Measurements from ENCODE around the gene ANKRD2.
"Not testable (repeated sequence)": the region's sequence is repeated elsewhere in the genome, so short reads cannot be mapped to it uniquely, and the experiment has no call there.

The ANKRD2 gene, protein sequence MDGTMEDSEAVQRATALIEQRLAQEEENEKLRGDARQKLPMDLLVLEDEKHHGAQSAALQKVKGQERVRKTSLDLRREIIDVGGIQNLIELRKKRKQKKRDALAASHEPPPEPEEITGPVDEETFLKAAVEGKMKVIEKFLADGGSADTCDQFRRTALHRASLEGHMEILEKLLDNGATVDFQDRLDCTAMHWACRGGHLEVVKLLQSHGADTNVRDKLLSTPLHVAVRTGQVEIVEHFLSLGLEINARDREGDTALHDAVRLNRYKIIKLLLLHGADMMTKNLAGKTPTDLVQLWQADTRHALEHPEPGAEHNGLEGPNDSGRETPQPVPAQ

GRCh38 chr10:97572214-97572989 is at the start of gene ANKRD2:
ANKRD2 (plus strand) TSS chr10:97572779; CDS start chr10:97572789, 10 bp downstream.
- peak; percentile 70 for DNase-seq

GRCh38 chr10:97522937-97523336 is 49.6 kb upstream of the ANKRD2 start:
- no peak for DNase-seq

GRCh38 chr10:97525086-97525485 is 47.5 kb upstream of the ANKRD2 start:
- DNase-seq, result no peak

DNA sequence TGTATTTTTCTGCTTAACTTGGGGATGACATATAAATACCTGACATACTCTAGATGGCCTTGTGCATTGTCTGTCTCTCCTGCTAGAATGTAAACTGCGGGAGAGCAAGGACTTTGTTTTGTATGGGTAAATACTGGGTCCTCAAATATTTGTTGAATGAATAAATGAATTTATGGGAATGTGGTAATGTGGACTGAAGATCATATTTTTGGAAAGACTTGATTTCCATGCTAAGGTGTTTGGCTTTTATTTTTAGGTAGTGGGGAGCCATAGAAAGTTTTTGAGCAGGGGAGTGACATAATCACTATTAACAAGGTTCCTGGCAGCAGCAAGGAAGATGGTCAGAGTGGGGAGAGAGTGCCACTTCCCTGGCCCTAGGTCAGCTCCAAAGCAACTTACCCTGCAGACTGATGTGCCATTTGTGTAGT is 46.9 kb upstream of the ANKRD2 start:
- no peak for DNase-seq

- DNase-seq, result not testable (repeated sequence)
Measured at GRCh38 chr10:97528876-97529275, 43.7 kb upstream of the ANKRD2 start.

DNA sequence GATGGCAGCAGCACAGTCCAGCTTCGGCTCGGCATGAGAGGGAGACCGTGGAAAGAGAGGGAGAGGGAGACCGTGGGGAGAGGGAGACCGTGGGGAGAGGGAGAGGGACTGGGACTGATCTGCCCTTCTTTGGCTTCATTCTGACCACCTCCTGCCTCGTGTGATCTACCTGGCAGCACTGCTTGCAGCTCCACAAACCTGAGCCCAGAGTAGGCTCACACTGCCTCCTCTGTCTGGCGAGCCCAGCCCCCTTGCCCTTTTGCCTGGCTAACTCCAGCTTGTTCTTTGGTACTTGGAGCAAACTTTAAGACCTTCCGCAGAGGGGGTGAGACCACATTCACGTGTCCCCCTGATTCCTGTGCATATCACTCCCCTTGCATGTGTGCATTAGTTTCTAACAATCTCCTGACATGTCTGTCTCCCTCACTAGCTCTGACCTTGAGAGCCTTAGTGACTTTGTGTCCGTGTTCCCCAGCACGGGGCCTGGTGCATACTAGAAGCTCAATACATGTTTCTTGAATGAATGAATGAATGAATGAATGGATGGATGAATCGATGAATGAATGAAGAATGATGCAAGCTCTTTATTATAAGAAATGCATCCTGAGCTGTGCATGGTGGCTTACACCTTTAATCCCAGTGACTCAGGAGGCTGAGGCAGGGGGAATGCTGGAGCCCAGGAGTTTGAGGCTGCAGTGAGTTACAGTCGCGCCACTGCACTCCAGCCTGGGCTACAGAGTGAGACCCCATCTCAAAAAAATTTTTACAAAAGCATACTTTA is 42.7 kb upstream of the ANKRD2 start:
- no peak for DNase-seq

GRCh38 chr10:97531401-97531986 is 41.1 kb upstream of the ANKRD2 start:
- no peak for DNase-seq

- DNase-seq, result peak; percentile 9
Measured at GRCh38 chr10:97532935-97533671, 39.5 kb upstream of the ANKRD2 start.

- no peak for DNase-seq
Measured at GRCh38 chr10:97533888-97534287, 38.7 kb upstream of the ANKRD2 start.

DNA sequence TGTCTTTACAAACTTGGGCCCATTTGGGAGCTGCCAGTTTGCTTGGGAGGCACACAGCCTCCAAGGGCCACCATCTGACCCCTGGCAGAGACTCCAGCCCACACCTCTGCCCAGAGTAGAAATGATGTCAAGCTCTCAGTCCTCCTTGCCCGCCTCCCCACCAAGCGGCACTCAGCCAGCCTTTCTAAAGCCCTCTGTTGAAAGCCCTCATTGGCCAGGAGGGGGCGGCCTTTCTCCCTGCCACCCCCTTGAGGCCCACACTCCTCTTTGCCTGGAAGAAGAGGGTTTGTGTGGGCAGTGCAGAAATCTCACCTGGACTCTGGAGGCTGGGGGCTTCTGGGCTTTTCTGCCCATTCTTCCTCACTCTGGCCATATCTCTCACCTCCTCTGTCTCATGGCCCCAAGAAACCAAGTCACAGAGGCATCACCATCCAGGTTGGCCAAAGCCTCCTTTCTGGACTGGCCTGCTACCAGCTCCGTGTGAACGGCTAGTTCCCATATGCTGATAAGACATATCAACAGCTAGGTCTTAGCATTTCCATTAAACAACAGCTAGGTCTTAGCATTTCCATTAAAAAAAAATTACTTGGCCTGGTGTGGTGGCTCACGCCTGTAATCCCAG is 37.7 kb upstream of the ANKRD2 start:
- DNase-seq, result peak; percentile 57

DNA sequence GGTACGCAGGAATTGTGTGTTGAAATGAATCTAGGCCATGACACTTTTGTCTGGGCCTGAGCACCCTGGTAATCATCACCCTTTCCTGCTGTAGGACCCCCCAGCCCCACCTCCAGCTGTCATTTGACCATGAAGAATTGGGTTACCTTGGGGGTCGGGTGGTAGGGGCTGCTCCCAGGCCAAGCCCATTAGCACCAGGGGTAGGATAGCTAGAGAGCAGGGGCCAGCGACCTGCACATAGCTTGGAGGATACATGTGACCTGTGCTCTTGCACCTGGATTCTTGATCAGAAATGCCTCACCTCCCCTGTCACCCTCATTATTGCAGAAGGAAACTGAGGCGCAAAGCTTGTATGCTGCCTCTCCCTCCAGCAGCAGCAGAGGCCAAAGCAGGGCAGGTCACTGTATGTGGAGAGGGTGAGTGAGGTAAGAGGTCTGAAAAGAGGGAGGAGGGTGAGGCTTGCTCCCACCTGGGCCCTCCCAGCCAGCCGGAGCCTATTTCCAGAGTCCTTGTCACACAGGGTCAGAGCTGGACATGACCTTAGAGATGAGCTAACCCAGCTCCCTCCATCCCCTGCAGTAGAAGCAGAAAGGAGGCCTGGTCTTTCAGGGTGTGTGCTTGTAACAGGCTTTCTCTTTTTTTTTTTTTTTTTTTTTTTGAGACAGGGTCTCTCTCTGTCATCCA is 35.3 kb upstream of the ANKRD2 start:
- DNase-seq, result no peak

DNA sequence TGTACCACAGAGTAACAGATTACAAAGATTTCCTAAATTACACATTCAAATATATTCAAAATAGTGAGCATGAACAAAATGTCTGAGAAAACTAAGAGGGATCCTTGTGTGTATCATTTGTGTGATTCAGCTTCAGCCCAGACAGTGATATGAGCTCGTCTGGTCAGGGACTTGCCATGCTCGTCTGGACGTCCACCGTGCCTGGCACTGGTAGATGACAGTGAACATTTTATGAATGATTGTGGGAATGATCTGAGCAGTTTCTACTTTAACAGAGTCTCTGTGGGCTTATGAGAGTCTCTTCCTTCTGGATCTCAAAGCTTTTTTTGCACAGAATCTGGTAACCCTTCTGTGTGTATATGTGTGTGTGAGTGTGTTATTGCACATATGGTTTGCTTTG is 34.2 kb upstream of the ANKRD2 start:
- no peak for DNase-seq

GRCh38 chr10:97538839-97539238 is 33.7 kb upstream of the ANKRD2 start:
- DNase-seq, result no peak

DNA sequence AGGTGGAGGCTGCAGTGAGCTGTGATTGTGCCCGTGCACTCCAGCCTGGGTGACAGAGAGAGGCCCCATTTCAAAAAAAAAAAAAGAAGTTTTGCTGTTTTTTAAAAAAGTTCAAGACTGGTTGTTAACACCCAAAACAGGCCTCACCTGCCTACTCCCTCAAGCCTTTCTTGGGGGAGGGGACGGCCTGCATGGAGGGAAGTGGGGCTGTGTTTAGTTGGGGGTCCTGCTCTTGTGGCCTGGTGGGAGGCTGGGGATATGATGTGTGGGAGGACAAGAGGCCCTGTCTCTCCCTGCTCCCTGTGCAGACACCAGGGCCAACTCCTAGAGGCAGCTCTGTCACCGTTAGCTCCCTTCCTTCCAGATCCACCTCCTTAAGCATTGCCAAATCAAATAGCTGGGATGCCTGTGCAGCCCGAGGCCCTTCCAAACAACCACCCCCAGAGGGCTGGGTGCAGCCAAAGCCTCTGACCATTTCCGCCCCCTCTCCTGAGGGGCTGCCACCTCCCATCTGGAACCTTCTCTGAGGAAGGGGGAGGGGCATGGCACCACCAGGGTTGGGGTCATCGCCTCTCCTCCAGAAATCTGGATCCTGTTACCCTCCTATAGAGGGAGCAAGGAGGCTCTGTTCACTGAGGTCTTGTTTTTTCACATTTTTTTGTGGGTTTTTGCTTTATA is 32.9 kb upstream of the ANKRD2 start:
- DNase-seq, result no peak

- DNase-seq, result no peak
Measured at GRCh38 chr10:97540669-97541500, 31.7 kb upstream of the ANKRD2 start.

- peak; percentile 73 for DNase-seq
Measured at GRCh38 chr10:97542169-97543024, 30.2 kb upstream of the ANKRD2 start.

- DNase-seq, result no peak
Measured at GRCh38 chr10:97543025-97543546, 29.5 kb upstream of the ANKRD2 start.
